Measurements from ENCODE around the gene PRRT4. TPM values are rescaled to one million over a fixed set of nuclear protein-coding genes. Genes with fewer than 3 reads are reported as not detected.

The PRRT4 gene
- 4.0 TPM for total RNA-seq

GRCh38 chr7:128361411-128362379, at the start of gene PRRT4:
TSS of gene PRRT4 (minus strand) at chr7:128361690.
- ATAC-seq (peak; percentile 36), DNase-seq (ENCODE audit: low spot score) (no peak)
- intact Hi-C loops (cut with DNase I): no loop called here

GRCh38 chr7:128410451-128410753, 48.9 kb upstream of the PRRT4 start:
- intact Hi-C loops (cut with DNase I): no loop called here
- no peak for DNase-seq (ENCODE audit: low spot score)
- ATAC-seq: no peak

GRCh38 chr7:128409596-128410450, 48.3 kb upstream of the PRRT4 start, which contains the start of gene IMPDH1:
TSS of gene IMPDH1 (minus strand) at chr7:128409982. CDS start at chr7:128409901, 81 bp downstream.
- intact Hi-C loops (cut with DNase I): no loop called here
- ATAC-seq (peak; percentile 92), DNase-seq (ENCODE audit: low spot score) (peak; percentile 96)

- ATAC-seq (peak; percentile 29), DNase-seq (ENCODE audit: low spot score) (peak; percentile 72)
- intact Hi-C loops (cut with DNase I): no loop called here
Measured at GRCh38 chr7:128408709-128409595, 47.5 kb upstream of the PRRT4 start.

- intact Hi-C loops (cut with DNase I): no loop called here
- ATAC-seq (no peak), DNase-seq (ENCODE audit: low spot score) (no peak)
Measured at GRCh38 chr7:128407751-128408708, 46.5 kb upstream of the PRRT4 start.

GRCh38 chr7:128407233-128407589, 45.7 kb upstream of the PRRT4 start:
- intact Hi-C loops (cut with DNase I): no loop called here
- DNase-seq (ENCODE audit: low spot score) (no peak), ATAC-seq (no peak)

GRCh38 chr7:128406314-128407232, 45.1 kb upstream of the PRRT4 start:
- ATAC-seq (no peak), DNase-seq (ENCODE audit: low spot score) (no peak)
- intact Hi-C loops (cut with DNase I): loop anchor here (1.0 kb wide), 1 partner anchor 18 kb away; no protein-coding TSS in a partner anchor

GRCh38 chr7:128405471-128406313, 44.2 kb upstream of the PRRT4 start:
- ATAC-seq (no peak), DNase-seq (ENCODE audit: low spot score) (no peak)
- intact Hi-C loops (cut with DNase I): loop anchor here (1.0 kb wide), 1 partner anchor 17 kb away; no protein-coding TSS in a partner anchor

GRCh38 chr7:128404886-128405470, 43.5 kb upstream of the PRRT4 start:
- ATAC-seq (no peak), DNase-seq (ENCODE audit: low spot score) (no peak)
- intact Hi-C loops (cut with DNase I): no loop called here

- ATAC-seq (peak; percentile 2), DNase-seq (ENCODE audit: low spot score) (no peak)
Measured at GRCh38 chr7:128404143-128404681, 42.7 kb upstream of the PRRT4 start.

GRCh38 chr7:128403676-128404075, 42.2 kb upstream of the PRRT4 start:
- no peak for DNase-seq (ENCODE audit: low spot score)
- intact Hi-C loops (cut with DNase I): no loop called here
- ATAC-seq: no peak

More at GRCh38 chr7:128404143-128404681, 42.7 kb upstream of the PRRT4 start:
- intact Hi-C loops (cut with DNase I): no loop called here

GRCh38 chr7:128402356-128402755, 40.9 kb upstream of the PRRT4 start:
- DNase-seq (ENCODE audit: low spot score) (no peak), ATAC-seq (no peak)
- intact Hi-C loops (cut with DNase I): no loop called here

- DNase-seq (ENCODE audit: low spot score) (no peak), ATAC-seq (no peak)
- intact Hi-C loops (cut with DNase I): no loop called here
Measured at GRCh38 chr7:128400566-128400965, 39.1 kb upstream of the PRRT4 start.

- intact Hi-C loops (cut with DNase I): no loop called here
- no peak for DNase-seq (ENCODE audit: low spot score)
- no peak for ATAC-seq
Measured at GRCh38 chr7:128399991-128400390, 38.5 kb upstream of the PRRT4 start.

- intact Hi-C loops (cut with DNase I): no loop called here
- ATAC-seq (no peak), DNase-seq (ENCODE audit: low spot score) (no peak)
Measured at GRCh38 chr7:128398841-128399135, 37.3 kb upstream of the PRRT4 start.
